ENCODE data around the gene EPS8. TPM values are rescaled to one million over a fixed set of nuclear protein-coding genes. Genes with fewer than 3 reads are reported as not detected.

Gene EPS8
- total RNA-seq, 2 donors from 2014 or later: 6.7 to 8.1 TPM

- H3K4me3 ChIP-seq (ENCODE audit: low read length): no peak overlapping the region
- DNase-seq: no peak
- no peak overlapping the region for H3K27ac ChIP-seq (ENCODE audit: low read depth, low read length)
- Mint-ChIP-seq H3K9me3 (no peaks in the 10 kb centered on the region), H3K27ac (no peak overlapping the region), H3K4me3 (no peak overlapping the region), H3K4me1 (peaks cover 39% of the 10 kb centered on the region), H3K27me3 (ENCODE audit: insufficient read depth) (no peaks in the 10 kb centered on the region), H3K36me3 (ENCODE audit: low read depth) (no peaks in the 10 kb centered on the region)
- H3K9ac ChIP-seq (ENCODE audit: extremely low read depth, low read length, poor library complexity, severe bottlenecking): no peak overlapping the region
- no peaks in the 10 kb centered on the region for H3K36me3 ChIP-seq (ENCODE audit: control insufficient read depth, insufficient read depth, low read length)
- TF ChIP-seq CTCF (conservative IDR thresholded peaks at IDR 0.05): no peak
- no peaks in the 10 kb centered on the region for H3K27me3 ChIP-seq (ENCODE audit: control insufficient read depth, insufficient read depth, low read length, poor library complexity, severe bottlenecking)
- no peaks in the 10 kb centered on the region for H3K9me3 ChIP-seq (ENCODE audit: control insufficient read depth, low read length)
- H3K4me1 ChIP-seq (ENCODE audit: control insufficient read depth, insufficient read depth, low read length): no peaks in the 10 kb centered on the region
- 72 to 90% methylated on average over 3 to 5 of the region's 5 CpGs for WGBS, 2 experiments (ENCODE audit: insufficient coverage in 1 of 2, insufficient read length in 1 of 2)
Observed at GRCh38 chr12:15597125-15597830, 191.9 kb downstream of the EPS8 start.

- no peaks in the 10 kb centered on the region for H3K9me3 ChIP-seq (ENCODE audit: control insufficient read depth, low read length)
- H3K27ac ChIP-seq (ENCODE audit: low read depth, low read length): no peak overlapping the region
- no peaks in the 10 kb centered on the region for H3K27me3 ChIP-seq (ENCODE audit: control insufficient read depth, insufficient read depth, low read length, poor library complexity, severe bottlenecking)
- TF ChIP-seq CTCF (conservative IDR thresholded peaks at IDR 0.05): no peak
- Mint-ChIP-seq H3K27me3 (ENCODE audit: insufficient read depth) (no peaks in the 10 kb centered on the region), H3K4me3 (no peak overlapping the region), H3K36me3 (ENCODE audit: low read depth) (no peaks in the 10 kb centered on the region), H3K4me1 (peaks cover 43% of the 10 kb centered on the region), H3K9me3 (no peaks in the 10 kb centered on the region), H3K27ac (no peak overlapping the region)
- no peaks in the 10 kb centered on the region for H3K4me1 ChIP-seq (ENCODE audit: control insufficient read depth, insufficient read depth, low read length)
- no peak for DNase-seq
- H3K4me3 ChIP-seq (ENCODE audit: low read length): no peak overlapping the region
- no peak overlapping the region for H3K9ac ChIP-seq (ENCODE audit: extremely low read depth, low read length, poor library complexity, severe bottlenecking)
- no peaks in the 10 kb centered on the region for H3K36me3 ChIP-seq (ENCODE audit: control insufficient read depth, insufficient read depth, low read length)
- 86 to 96% methylated on average over 1 to 5 of the region's 5 CpGs for WGBS, 2 experiments (ENCODE audit: insufficient coverage in 1 of 2, insufficient read length in 1 of 2)
Observed at GRCh38 chr12:15596174-15596573, 193.0 kb downstream of the EPS8 start.

- Mint-ChIP-seq H3K27ac (no peak overlapping the region), H3K27me3 (ENCODE audit: insufficient read depth) (peaks cover 15% of the 10 kb centered on the region), H3K36me3 (ENCODE audit: low read depth) (no peaks in the 10 kb centered on the region), H3K4me1 (peaks cover 33% of the 10 kb centered on the region), H3K9me3 (no peaks in the 10 kb centered on the region), H3K4me3 (no peak overlapping the region)
- WGBS, 2 experiments (ENCODE audit: insufficient coverage in 1 of 2, insufficient read length in 1 of 2): 85 to 90% methylated on average over 3 to 4 of the region's 4 CpGs
- no peaks in the 10 kb centered on the region for H3K9me3 ChIP-seq (ENCODE audit: control insufficient read depth, low read length)
- no peaks in the 10 kb centered on the region for H3K27me3 ChIP-seq (ENCODE audit: control insufficient read depth, insufficient read depth, low read length, poor library complexity, severe bottlenecking)
- H3K36me3 ChIP-seq (ENCODE audit: control insufficient read depth, insufficient read depth, low read length): no peaks in the 10 kb centered on the region
- H3K4me3 ChIP-seq (ENCODE audit: low read length): no peak overlapping the region
- no peak overlapping the region for H3K27ac ChIP-seq (ENCODE audit: low read depth, low read length)
- no peak for DNase-seq
- peak; percentile 69 for TF ChIP-seq CTCF (conservative IDR thresholded peaks at IDR 0.05)
- no peaks in the 10 kb centered on the region for H3K4me1 ChIP-seq (ENCODE audit: control insufficient read depth, insufficient read depth, low read length)
- no peak overlapping the region for H3K9ac ChIP-seq (ENCODE audit: extremely low read depth, low read length, poor library complexity, severe bottlenecking)
Observed at GRCh38 chr12:15592934-15593333, 196.3 kb downstream of the EPS8 start.

All from endodermal cell (in vitro differentiated cells).